CD14-positive monocyte (primary cell): Measurements from ENCODE around the gene CACNA1E. TPM values are rescaled to one million over a fixed set of nuclear protein-coding genes. Genes with fewer than 3 reads are reported as not detected.

ENCODE experiments used
- DNase-seq, 3 donors: peaks; one replicate each; pipeline ENCODE4 v3.0.0-alpha.2; 2011 to 2022
- H2AFZ ChIP-seq: 2 replicates; pipeline ENCODE4 v1.6.0; 2012; ENCODE audit warnings: mild to moderate bottlenecking, low read depth, low read length, inconsistent platforms; ENCODE audit not compliant: insufficient read depth, poor library complexity, severe bottlenecking
- H3K27ac ChIP-seq, 2 donors: 1 replicate in 1 of 2; 2 replicates in 1 of 2; pipeline ENCODE4 v1.5.1; 2012 to 2013; ENCODE audit warnings: low read length in 2 of 2, control low read depth in 1 of 2, inconsistent platforms in 1 of 2, low read depth in 1 of 2, mild to moderate bottlenecking in 1 of 2
- H3K27me3 ChIP-seq, 2 donors: one replicate each; pipeline versions ENCODE4 v1.6.0 to v1.6.1; 2011 to 2013; ENCODE audit warnings: low read length in 2 of 2; ENCODE audit not compliant: control insufficient read depth in 2 of 2, insufficient read depth in 2 of 2
- H3K36me3 ChIP-seq, 2 donors: replicated peaks in 1 of 2; 1 replicate in 1 of 2; 2 replicates in 1 of 2; pipeline versions ENCODE4 v1.5.1 to v1.6.1; 2012 to 2013; ENCODE audit warnings: low read length in 2 of 2, control low read depth in 1 of 2, inconsistent platforms in 1 of 2, mild to moderate bottlenecking in 1 of 2; ENCODE audit not compliant: insufficient read depth in 2 of 2, control insufficient read depth in 1 of 2
- H3K4me1 ChIP-seq, 2 donors: 1 replicate in 1 of 2; 2 replicates in 1 of 2; pipeline versions ENCODE4 v1.5.1 to v1.6.1; 2012 to 2013; ENCODE audit warnings: low read length in 2 of 2, control low read depth in 1 of 2, inconsistent platforms in 1 of 2, mild to moderate bottlenecking in 1 of 2, moderate library complexity in 1 of 2; ENCODE audit not compliant: insufficient read depth in 2 of 2, control insufficient read depth in 1 of 2
- H3K4me2 ChIP-seq: replicated peaks from 2 replicates; pipeline ENCODE3; 2012; ENCODE audit warnings: low read length, moderate library complexity, mild to moderate bottlenecking; ENCODE audit not compliant: poor library complexity, severe bottlenecking; ENCODE audit errors: extremely low read depth
- H3K4me3 ChIP-seq, 3 experiments: fragments of 200-600 bp in 1 of 3; sonication (generic) in 1 of 3; replicated peaks in 1 of 3; 1 replicate in 2 of 3; 2 replicates in 1 of 3; pipeline ENCODE4 v1.5.1; 2011 to 2013; ENCODE audit warnings: low read length in 3 of 3, mild to moderate bottlenecking in 3 of 3, control low read depth in 2 of 3, low read depth in 2 of 3, inconsistent platforms in 1 of 3, moderate library complexity in 1 of 3
- H3K79me2 ChIP-seq: 2 replicates; pipeline ENCODE4 v1.6.0; 2012; ENCODE audit warnings: mild to moderate bottlenecking, control low read depth, inconsistent platforms, low read length, moderate library complexity; ENCODE audit not compliant: insufficient read depth
- H3K9ac ChIP-seq: 2 replicates; pipeline ENCODE4 v1.6.0; 2017; ENCODE audit warnings: low read length, mild to moderate bottlenecking; ENCODE audit not compliant: insufficient read depth, poor library complexity, severe bottlenecking
- H3K9me3 ChIP-seq, 2 donors: replicated peaks in 1 of 2; 1 replicate in 1 of 2; 2 replicates in 1 of 2; pipeline versions ENCODE4 v1.5.1 to v1.6.1; 2012 to 2013; ENCODE audit warnings: low read length in 2 of 2, control low read depth in 1 of 2; ENCODE audit not compliant: control insufficient read depth in 1 of 2, insufficient read depth in 1 of 2
- H4K20me1 ChIP-seq: 2 replicates; pipeline ENCODE4 v1.6.0; 2012; ENCODE audit warnings: mild to moderate bottlenecking, low read length, control low read depth, moderate library complexity; ENCODE audit not compliant: insufficient read depth
- H3K27ac Mint-ChIP-seq, 7 donors: one replicate each; pipeline ENCODE4 v1.8.0; 2020; ENCODE audit warnings: mild to moderate bottlenecking in 7 of 7, mixed read lengths in 7 of 7, moderate library complexity in 6 of 7, inconsistent platforms in 2 of 7
- H3K27me3 Mint-ChIP-seq, 3 donors: one replicate each; pipeline ENCODE4 v1.8.0; 2021 to 2022; ENCODE audit warnings: low read depth in 3 of 3, mild to moderate bottlenecking in 3 of 3, mixed read lengths in 3 of 3, moderate library complexity in 3 of 3, inconsistent platforms in 1 of 3
- H3K36me3 Mint-ChIP-seq, 2 donors: one replicate each; pipeline ENCODE4 v1.8.0; 2020; ENCODE audit warnings: mixed read lengths in 2 of 2, inconsistent platforms in 1 of 2, mild to moderate bottlenecking in 1 of 2
- H3K4me1 Mint-ChIP-seq: one replicate; pipeline ENCODE4 v1.8.0; 2020; ENCODE audit warnings: mild to moderate bottlenecking, mixed read lengths
- H3K4me3 Mint-ChIP-seq, 2 donors: one replicate each; pipeline ENCODE4 v1.8.0; 2020; ENCODE audit warnings: mild to moderate bottlenecking in 2 of 2, mixed read lengths in 2 of 2, moderate library complexity in 1 of 2
- H3K9me3 Mint-ChIP-seq, 7 donors: one replicate each; pipeline ENCODE4 v1.8.0; 2020 to 2022; ENCODE audit warnings: mixed read lengths in 7 of 7, mild to moderate bottlenecking in 6 of 7, moderate library complexity in 6 of 7, inconsistent platforms in 2 of 7
- CTCF ChIP-seq: fragments of 200-600 bp; IDR thresholded peaks from one replicate; pipeline ENCODE4 v1.8.0; 2022; ENCODE audit warnings: antibody characterized with exemption, mild to moderate bottlenecking
- WGBS: methylation state at CpG from one replicate; pipeline ENCODE4 v1.1.5; 2013; ENCODE audit warnings: missing lambda C conversion rate; ENCODE audit not compliant: insufficient coverage; 5-methylcytosine and 5-hydroxymethylcytosine counted together
- intact Hi-C, 2 donors: fragments of 100-400 bp; cut with micrococcal nuclease; formaldehyde crosslinking; loops; one replicate each; pipeline versions ENCODE4 v1.15.0 to v1.15.1; 2023
- polyA plus RNA-seq, 3 donors: library from polyadenylated mRNA; depleted of rRNA in 1 of 3; unstranded in 2 of 3; stranded (reverse) in 1 of 3; fragments of 300-500 nt in 2 of 3; fragments of >200 nt in 1 of 3; fragmentation: Illumina TruSeq in 2 of 3; gene quantifications; 1 replicate in 2 of 3; 2 replicates in 1 of 3; pipeline ENCODE4 v1.2.3, GENCODE V29; 2012 to 2021

The CACNA1E gene
- polyA plus RNA-seq, 3 donors = 0.04 TPM; not detected in 2

DNA sequence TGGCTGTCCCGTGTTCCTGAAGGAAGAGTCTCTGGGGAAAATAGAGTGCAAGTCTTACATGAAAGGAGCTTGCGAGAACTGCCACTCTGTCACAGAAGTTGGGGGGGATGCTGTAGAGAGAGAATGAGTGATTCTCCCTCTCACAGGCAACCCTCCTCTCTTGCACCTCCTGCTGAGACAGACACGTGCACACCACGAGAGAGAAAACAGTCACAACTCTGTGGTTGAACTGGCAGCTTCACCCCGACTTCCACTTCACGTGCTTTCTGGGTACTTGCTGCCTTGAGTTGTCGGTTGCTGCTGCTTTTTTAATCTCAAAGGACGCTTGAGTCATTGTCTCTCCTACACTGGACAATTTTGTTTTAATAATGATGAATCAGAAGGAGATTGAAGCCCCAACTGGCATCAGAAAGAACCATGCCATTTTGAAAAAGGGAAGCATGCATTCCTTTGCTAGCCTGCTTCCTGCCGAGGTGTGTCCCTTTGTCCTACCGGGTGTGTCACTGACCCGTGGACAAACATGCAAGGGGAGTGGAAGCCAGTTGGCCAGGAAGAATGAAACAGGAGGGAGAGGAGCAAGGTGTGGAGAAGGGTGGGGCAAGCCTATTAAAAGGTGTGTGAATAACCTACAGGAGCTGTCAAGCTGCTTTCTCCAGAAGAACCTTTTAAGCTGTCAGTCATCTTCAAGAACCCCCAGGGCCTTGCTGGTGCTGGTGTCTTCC, 164.2 kb downstream of the CACNA1E start:
- no peak overlapping the region for H3K4me2 ChIP-seq
- H3K36me3 ChIP-seq = no peaks in the 10 kb centered on the region
- intact Hi-C loops = no loop called here
- Mint-ChIP-seq H3K4me1 (no peaks in the 10 kb centered on the region), H3K9me3 (peaks cover 0 to 3% (median 0%) of the 10 kb centered on the region in 7 donors), H3K4me3 (no peak overlapping the region), H3K36me3 (no peaks in the 10 kb centered on the region), H3K27ac (no peak overlapping the region), H3K27me3 (peaks cover 0 to 6% (median 5%) of the 10 kb centered on the region in 3 donors)
- no peak overlapping the region for H3K4me3 ChIP-seq
- no peak overlapping the region for H3K27ac ChIP-seq
- H3K27me3 ChIP-seq = no peaks in the 10 kb centered on the region
- WGBS = 53% methylated on average over 6 of the region's 11 CpGs
- no peaks in the 10 kb centered on the region for H3K4me1 ChIP-seq
- H4K20me1 ChIP-seq = no peaks in the 10 kb centered on the region
- no peak for TF ChIP-seq CTCF
- no peak overlapping the region for H3K9ac ChIP-seq
- DNase-seq = no peak
- H2AFZ ChIP-seq = no peak overlapping the region
- H3K79me2 ChIP-seq = no peaks in the 10 kb centered on the region
- H3K9me3 ChIP-seq = no peaks in the 10 kb centered on the region

GRCh38 chr1:181651276-181651675, 168.0 kb downstream of the CACNA1E start:
- no peak overlapping the region for H3K4me3 Mint-ChIP-seq
- no peak overlapping the region for H2AFZ ChIP-seq
- no peaks in the 10 kb centered on the region for H3K9me3 ChIP-seq
- no peak for DNase-seq
- no peaks in the 10 kb centered on the region for H3K79me2 ChIP-seq
- no peaks in the 10 kb centered on the region for H3K36me3 Mint-ChIP-seq
- 100% methylated on average over 1 of the region's 1 CpG for WGBS
- no peaks in the 10 kb centered on the region for H3K27me3 ChIP-seq
- H4K20me1 ChIP-seq = no peaks in the 10 kb centered on the region
- H3K4me3 ChIP-seq = no peak overlapping the region
- intact Hi-C loops = no loop called here
- H3K27me3 Mint-ChIP-seq = peaks cover 0 to 6% (median 0%) of the 10 kb centered on the region in 3 donors
- no peak overlapping the region for H3K4me2 ChIP-seq
- no peaks in the 10 kb centered on the region for H3K4me1 ChIP-seq
- H3K36me3 ChIP-seq = no peaks in the 10 kb centered on the region
- H3K27ac ChIP-seq = no peak overlapping the region
- no peak for TF ChIP-seq CTCF
- H3K4me1 Mint-ChIP-seq = no peaks in the 10 kb centered on the region
- H3K9me3 Mint-ChIP-seq = peaks cover 0 to 12% (median 4%) of the 10 kb centered on the region in 7 donors
- no peak overlapping the region for H3K27ac Mint-ChIP-seq
- no peak overlapping the region for H3K9ac ChIP-seq
